Hepatocyte (in vitro differentiated cells): ENCODE data around the gene MAGI1. TPM values are rescaled to one million over a fixed set of nuclear protein-coding genes. Genes with fewer than 3 reads are reported as not detected.

Source experiments
- DNase-seq: peaks from one replicate; pipeline ENCODE4 v3.0.0-alpha.2; 2016; ENCODE audit warnings: low spot score
- H2AFZ ChIP-seq: fragments of 200-600 bp; sonication (generic); 2 replicates; pipeline ENCODE4 v1.6.0; 2016; ENCODE audit warnings: antibody characterized with exemption, mild to moderate bottlenecking
- H3K27ac ChIP-seq: fragments of 200-600 bp; sonication (generic); 2 replicates; pipeline ENCODE4 v1.5.1; 2016; ENCODE audit warnings: mild to moderate bottlenecking
- H3K27me3 ChIP-seq: fragments of 200-600 bp; sonication (generic); 2 replicates; pipeline ENCODE4 v1.6.1; 2016
- H3K36me3 ChIP-seq: fragments of 200-600 bp; sonication (generic); replicated peaks from 2 replicates; pipeline ENCODE4 v1.5.1; 2016; ENCODE audit warnings: low read depth; ENCODE audit not compliant: insufficient read depth
- H3K4me1 ChIP-seq: fragments of 200-600 bp; sonication (generic); 2 replicates; pipeline ENCODE4 v1.5.1; 2016; ENCODE audit warnings: mild to moderate bottlenecking, moderate library complexity; ENCODE audit not compliant: insufficient read depth
- H3K4me2 ChIP-seq: fragments of 200-600 bp; sonication (generic); 2 replicates; pipeline ENCODE4 v1.6.0; 2016
- H3K4me3 ChIP-seq: fragments of 200-600 bp; sonication (generic); 2 replicates; pipeline ENCODE4 v1.5.1; 2016; ENCODE audit warnings: mild to moderate bottlenecking
- H3K79me2 ChIP-seq: fragments of 200-600 bp; sonication (generic); 2 replicates; pipeline ENCODE4 v1.6.0; 2017; ENCODE audit warnings: mild to moderate bottlenecking
- H3K9me2 ChIP-seq: fragments of 200-600 bp; sonication (generic); replicated peaks from 2 replicates; pipeline ENCODE4 v1.6.0; 2017; ENCODE audit warnings: mild to moderate bottlenecking; ENCODE audit not compliant: insufficient read depth
- H3K9me3 ChIP-seq: fragments of 200-600 bp; sonication (generic); 2 replicates; pipeline ENCODE4 v1.5.1; 2016; ENCODE audit warnings: low read depth, mild to moderate bottlenecking
- H4K20me1 ChIP-seq: fragments of 200-600 bp; sonication (generic); 2 replicates; pipeline ENCODE4 v1.6.0; 2016; ENCODE audit warnings: mild to moderate bottlenecking; ENCODE audit not compliant: insufficient read depth, poor library complexity, severe bottlenecking
- EZH2 ChIP-seq: fragments of 200-600 bp; sonication (generic); IDR thresholded peaks from 2 replicates; pipeline ENCODE4 v1.6.1; 2016; ENCODE audit warnings: antibody characterized with exemption, mild to moderate bottlenecking, borderline replicate concordance
- EZH2phosphoT487 ChIP-seq: fragments of 200-600 bp; sonication (generic); IDR thresholded peaks from one replicate; pipeline ENCODE4 v1.6.1; 2018; ENCODE audit warnings: antibody characterized with exemption, mild to moderate bottlenecking, low read depth, moderate library complexity; ENCODE audit not compliant: unreplicated experiment, severe bottlenecking
- WGBS: methylation state at CpG from one replicate; pipeline ENCODE4 v1.1.6; 2016; ENCODE audit warnings: low lambda C conversion rate; ENCODE audit errors: missing lambda C conversion rate; 5-methylcytosine and 5-hydroxymethylcytosine counted together
- polyA plus RNA-seq: library from polyadenylated mRNA; unstranded; fragments of >200 nt; fragmentation: Nextera tagmentation; extraction: Ambion mirVana; gene quantifications from 2 replicates; pipeline ENCODE4 v1.2.1, GENCODE V29; 2016
- total RNA-seq: library from RNA; depleted of rRNA; stranded (reverse); fragments of >200 nt; gene quantifications from 2 replicates; pipeline ENCODE4 v1.2.3, GENCODE V29; 2014
- TF ChIP-seq, protein P1 (sequence below): fragments of 200-600 bp; sonication (generic); IDR thresholded peaks from 2 replicates; pipeline ENCODE4 v1.5.1; 2016; ENCODE audit warnings: antibody characterized with exemption, mild to moderate bottlenecking; ENCODE audit not compliant: poor library complexity

The MAGI1 gene
- total and polyA plus RNA-seq, 2 experiments from 2014 or later, result 26.2 to 43.5 TPM

DNA sequence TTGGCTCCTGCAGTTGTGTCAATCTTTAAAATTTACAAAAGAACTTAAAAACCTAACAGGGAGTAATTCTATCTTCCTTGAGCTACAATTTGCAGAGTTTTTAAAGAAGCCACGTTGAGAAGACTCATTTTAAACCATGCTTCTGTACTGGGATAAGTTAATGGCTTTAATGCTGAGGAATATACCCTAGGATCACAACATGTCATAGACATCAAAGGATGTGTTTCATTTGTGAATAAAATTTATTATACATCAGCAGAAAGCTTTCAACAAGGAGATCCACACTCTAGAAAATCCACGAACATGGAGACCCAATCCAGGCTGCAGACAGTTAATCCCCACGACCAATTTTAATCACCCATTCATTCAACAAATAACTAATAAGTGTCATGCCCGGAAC is 297.2 kb downstream of the MAGI1 start:
- Histone ChIP-seq H4K20me1 (no peaks in the 10 kb centered on the region), H2AFZ (no peak overlapping the region), H3K79me2 (no peaks in the 10 kb centered on the region), H3K36me3 (no peaks in the 10 kb centered on the region), H3K4me2 (no peak overlapping the region), H3K27me3 (no peaks in the 10 kb centered on the region), H3K4me3 (no peak overlapping the region), H3K9me3 (no peaks in the 10 kb centered on the region), H3K27ac (no peak overlapping the region), H3K4me1 (no peaks in the 10 kb centered on the region), H3K9me2 (no peaks in the 10 kb centered on the region)
- no peak for DNase-seq
- TF ChIP-seq, protein P1, sequence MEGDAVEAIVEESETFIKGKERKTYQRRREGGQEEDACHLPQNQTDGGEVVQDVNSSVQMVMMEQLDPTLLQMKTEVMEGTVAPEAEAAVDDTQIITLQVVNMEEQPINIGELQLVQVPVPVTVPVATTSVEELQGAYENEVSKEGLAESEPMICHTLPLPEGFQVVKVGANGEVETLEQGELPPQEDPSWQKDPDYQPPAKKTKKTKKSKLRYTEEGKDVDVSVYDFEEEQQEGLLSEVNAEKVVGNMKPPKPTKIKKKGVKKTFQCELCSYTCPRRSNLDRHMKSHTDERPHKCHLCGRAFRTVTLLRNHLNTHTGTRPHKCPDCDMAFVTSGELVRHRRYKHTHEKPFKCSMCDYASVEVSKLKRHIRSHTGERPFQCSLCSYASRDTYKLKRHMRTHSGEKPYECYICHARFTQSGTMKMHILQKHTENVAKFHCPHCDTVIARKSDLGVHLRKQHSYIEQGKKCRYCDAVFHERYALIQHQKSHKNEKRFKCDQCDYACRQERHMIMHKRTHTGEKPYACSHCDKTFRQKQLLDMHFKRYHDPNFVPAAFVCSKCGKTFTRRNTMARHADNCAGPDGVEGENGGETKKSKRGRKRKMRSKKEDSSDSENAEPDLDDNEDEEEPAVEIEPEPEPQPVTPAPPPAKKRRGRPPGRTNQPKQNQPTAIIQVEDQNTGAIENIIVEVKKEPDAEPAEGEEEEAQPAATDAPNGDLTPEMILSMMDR, result no peak
- TF ChIP-seq EZH2 (no peak), EZH2phosphoT487 (no peak)
- 93% methylated on average over 4 of the region's 4 CpGs for WGBS

DNA sequence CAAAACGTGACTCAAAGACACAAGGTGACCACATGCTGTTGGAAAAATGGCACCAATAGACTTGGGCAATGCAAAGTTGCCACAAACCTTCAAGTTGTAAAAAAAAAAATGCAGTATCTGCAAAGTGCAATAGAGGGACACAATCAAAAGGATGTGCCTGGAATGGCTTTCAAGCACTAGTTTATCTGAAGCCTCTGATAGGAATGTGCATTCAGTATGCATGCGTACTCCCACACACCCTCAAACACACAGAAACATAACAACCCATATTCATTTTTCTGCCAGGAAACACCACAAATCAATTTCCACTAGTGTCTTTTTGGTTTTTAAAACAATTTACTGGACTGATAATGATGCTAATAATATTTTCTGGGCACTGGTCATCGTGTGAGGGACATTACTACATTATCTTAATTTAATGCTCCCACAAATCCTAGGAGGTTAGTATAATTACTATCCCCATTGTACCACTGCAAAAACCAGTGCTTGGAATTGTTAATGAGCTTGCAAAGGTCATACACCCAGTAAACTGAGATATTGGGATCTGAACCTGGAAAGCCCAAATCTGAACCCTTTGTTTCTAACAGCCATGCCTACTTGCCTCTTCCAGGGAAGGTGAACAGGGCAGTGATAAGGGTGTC is 298.7 kb downstream of the MAGI1 start:
- peaks cover 4% of the 10 kb centered on the region for H3K79me2 ChIP-seq
- DNase-seq, result no peak
- H3K9me3 ChIP-seq, result no peaks in the 10 kb centered on the region
- H2AFZ ChIP-seq, result no peak overlapping the region
- TF ChIP-seq, protein P1, result no peak
- TF ChIP-seq EZH2, result no peak
- TF ChIP-seq EZH2phosphoT487, result no peak
- H3K9me2 ChIP-seq, result no peaks in the 10 kb centered on the region
- H3K4me3 ChIP-seq, result no peak overlapping the region
- no peaks in the 10 kb centered on the region for H3K4me1 ChIP-seq
- WGBS, result 61% methylated on average over 3 of the region's 3 CpGs
- no peaks in the 10 kb centered on the region for H4K20me1 ChIP-seq
- no peaks in the 10 kb centered on the region for H3K27me3 ChIP-seq
- H3K4me2 ChIP-seq, result no peak overlapping the region
- H3K36me3 ChIP-seq, result no peaks in the 10 kb centered on the region
- no peak overlapping the region for H3K27ac ChIP-seq

DNA sequence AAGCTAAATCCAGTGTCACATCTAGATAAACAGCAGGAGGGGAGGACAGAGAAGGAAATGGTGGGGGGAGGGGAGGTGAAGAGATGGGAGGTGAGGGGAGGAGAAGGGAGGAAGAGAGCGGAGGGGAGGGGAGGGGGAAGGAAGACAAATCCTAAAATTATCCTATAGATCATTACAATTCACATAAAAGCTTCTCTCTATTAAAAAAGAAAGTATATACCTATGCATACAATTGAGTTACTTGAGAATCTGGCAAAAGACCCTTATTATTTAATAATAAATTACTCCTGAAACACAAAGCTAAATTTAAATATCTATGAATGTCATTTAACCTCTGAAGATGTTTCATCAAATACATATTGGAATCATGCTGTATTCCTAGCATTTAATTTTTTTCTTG is 303.9 kb downstream of the MAGI1 start:
- Histone ChIP-seq H3K4me2 (no peak overlapping the region), H3K36me3 (no peaks in the 10 kb centered on the region), H3K4me1 (peaks cover under 1% of the 10 kb centered on the region), H3K4me3 (no peak overlapping the region), H3K27me3 (no peaks in the 10 kb centered on the region), H3K9me3 (no peaks in the 10 kb centered on the region), H3K27ac (no peak overlapping the region), H3K79me2 (peaks cover 18% of the 10 kb centered on the region), H3K9me2 (no peaks in the 10 kb centered on the region), H4K20me1 (no peaks in the 10 kb centered on the region), H2AFZ (no peak overlapping the region)
- no peak for TF ChIP-seq EZH2phosphoT487
- no peak for DNase-seq
- no CpG with 5 or more reads among the region's 1 CpG for WGBS

DNA sequence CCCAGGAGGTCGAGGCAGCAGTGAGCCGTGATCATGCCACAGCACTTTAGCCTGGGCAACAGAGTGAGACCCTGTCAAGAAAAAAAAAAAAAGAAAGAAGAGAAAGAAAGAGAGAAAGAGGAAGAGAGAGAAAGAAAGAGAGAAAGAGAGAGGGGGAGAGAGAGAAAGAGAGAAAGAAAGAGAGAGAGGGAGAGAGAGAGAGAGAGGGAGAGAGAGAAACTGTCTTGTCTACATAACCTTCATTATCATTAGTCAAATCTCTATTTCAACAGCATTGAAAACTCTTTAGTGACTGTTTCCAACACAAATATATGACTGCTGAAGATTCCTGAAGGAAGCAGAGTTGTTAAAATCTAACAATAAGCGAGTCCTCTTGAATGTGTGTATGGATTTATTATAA is 304.3 kb downstream of the MAGI1 start:
- Histone ChIP-seq H3K27me3 (no peaks in the 10 kb centered on the region), H2AFZ (no peak overlapping the region), H3K4me3 (no peak overlapping the region), H3K4me2 (no peak overlapping the region), H3K36me3 (no peaks in the 10 kb centered on the region), H3K27ac (no peak overlapping the region), H4K20me1 (no peaks in the 10 kb centered on the region), H3K9me3 (no peaks in the 10 kb centered on the region), H3K9me2 (no peaks in the 10 kb centered on the region), H3K79me2 (peaks cover 18% of the 10 kb centered on the region), H3K4me1 (peaks cover 5% of the 10 kb centered on the region)
- no peak for DNase-seq
- WGBS, result 66% methylated on average over 3 of the region's 3 CpGs
- TF ChIP-seq, protein P1, result no peak
- TF ChIP-seq EZH2 (no peak), EZH2phosphoT487 (no peak)
